ENCODE results near the gene ADD3.

The ADD3 gene

GRCh38 chr10:110074298-110074697 lies 66.5 kb downstream of the ADD3 start:
- no peaks in the 10 kb centered on the region for H3K9me2 ChIP-seq (replicated peaks; ENCODE audit: low read depth, low read length)
- no peak overlapping the region for H2AFZ ChIP-seq (ENCODE audit: low read length)
- peaks cover 7% of the 10 kb centered on the region for H4K20me1 ChIP-seq (ENCODE audit: insufficient read depth, low read length, poor library complexity, severe bottlenecking)
- H3K27me3 ChIP-seq (ENCODE audit: insufficient read depth, low read length, poor library complexity, severe bottlenecking), result no peaks in the 10 kb centered on the region
- no peak overlapping the region for H3K9ac ChIP-seq (ENCODE audit: low read depth, low read length, poor library complexity, severe bottlenecking)
- no peaks in the 10 kb centered on the region for H3K9me3 ChIP-seq (ENCODE audit: insufficient read depth, low read depth, low read length)
- peaks cover 18% of the 10 kb centered on the region; the same call in 1 of the 2 replicates for H3F3A ChIP-seq (ENCODE audit: low read depth)
- no peaks in the 10 kb centered on the region for H3K36me3 ChIP-seq (ENCODE audit: insufficient read depth, low read length)
- peaks cover 77% of the 10 kb centered on the region for H3K79me2 ChIP-seq (ENCODE audit: insufficient read depth, low read length)
- TF ChIP-seq CTCF (conservative IDR thresholded peaks at IDR 0.05; ENCODE audit: low read length) (no peak), EZH2phosphoT487 (IDR thresholded peaks at IDR 0.05; ENCODE audit: borderline replicate concordance) (no peak)
- no peak overlapping the region for H3K4me2 ChIP-seq (ENCODE audit: low read depth, low read length, poor library complexity, severe bottlenecking)
- no peak overlapping the region for H3K4me3 ChIP-seq (ENCODE audit: low read length, poor library complexity, severe bottlenecking)
- H3K4me1 ChIP-seq (ENCODE audit: insufficient read depth, low read length, poor library complexity, severe bottlenecking), result peaks cover 83% of the 10 kb centered on the region

- Histone ChIP-seq H3K9ac (ENCODE audit: low read depth, low read length, poor library complexity, severe bottlenecking) (peak overlapping the region; percentile 1), H4K20me1 (ENCODE audit: insufficient read depth, low read length, poor library complexity, severe bottlenecking) (peaks cover 6% of the 10 kb centered on the region), H3K4me1 (ENCODE audit: insufficient read depth, low read length, poor library complexity, severe bottlenecking) (peaks cover 79% of the 10 kb centered on the region), H3K9me2 (replicated peaks; ENCODE audit: low read depth, low read length) (no peaks in the 10 kb centered on the region), H2AFZ (ENCODE audit: low read length) (no peak overlapping the region), H3K9me3 (ENCODE audit: insufficient read depth, low read depth, low read length) (no peaks in the 10 kb centered on the region), H3K79me2 (ENCODE audit: insufficient read depth, low read length) (peaks cover 81% of the 10 kb centered on the region), H3K27me3 (ENCODE audit: insufficient read depth, low read length, poor library complexity, severe bottlenecking) (no peaks in the 10 kb centered on the region), H3K36me3 (ENCODE audit: insufficient read depth, low read length) (no peaks in the 10 kb centered on the region), H3K4me3 (ENCODE audit: low read length, poor library complexity, severe bottlenecking) (no peak overlapping the region), H3F3A (ENCODE audit: low read depth) (peaks cover 16% of the 10 kb centered on the region; the same call in 1 of the 2 replicates), H3K4me2 (ENCODE audit: low read depth, low read length, poor library complexity, severe bottlenecking) (peak overlapping the region; percentile 83)
- TF ChIP-seq CTCF (conservative IDR thresholded peaks at IDR 0.05; ENCODE audit: low read length), result no peak
- TF ChIP-seq EZH2phosphoT487 (IDR thresholded peaks at IDR 0.05; ENCODE audit: borderline replicate concordance), result no peak
Measured at GRCh38 chr10:110074758-110075671, 67.2 kb downstream of the ADD3 start.

- peaks cover 4% of the 10 kb centered on the region for H4K20me1 ChIP-seq (ENCODE audit: insufficient read depth, low read length, poor library complexity, severe bottlenecking)
- H3K4me2 ChIP-seq (ENCODE audit: low read depth, low read length, poor library complexity, severe bottlenecking), result peak overlapping the region; percentile 83
- no peaks in the 10 kb centered on the region for H3K9me3 ChIP-seq (ENCODE audit: insufficient read depth, low read depth, low read length)
- peak overlapping the region; percentile 65 for H3K4me3 ChIP-seq (ENCODE audit: low read length, poor library complexity, severe bottlenecking)
- no peak overlapping the region for H2AFZ ChIP-seq (ENCODE audit: low read length)
- no peaks in the 10 kb centered on the region for H3K36me3 ChIP-seq (ENCODE audit: insufficient read depth, low read length)
- no peaks in the 10 kb centered on the region for H3K9me2 ChIP-seq (replicated peaks; ENCODE audit: low read depth, low read length)
- TF ChIP-seq CTCF (conservative IDR thresholded peaks at IDR 0.05; ENCODE audit: low read length), result no peak
- no peak for TF ChIP-seq EZH2phosphoT487 (IDR thresholded peaks at IDR 0.05; ENCODE audit: borderline replicate concordance)
- H3K4me1 ChIP-seq (ENCODE audit: insufficient read depth, low read length, poor library complexity, severe bottlenecking), result peaks cover 79% of the 10 kb centered on the region
- H3F3A ChIP-seq (ENCODE audit: low read depth), result peaks cover 14% of the 10 kb centered on the region; the same call in 1 of the 2 replicates
- peak overlapping the region; percentile 1 for H3K9ac ChIP-seq (ENCODE audit: low read depth, low read length, poor library complexity, severe bottlenecking)
- H3K27me3 ChIP-seq (ENCODE audit: insufficient read depth, low read length, poor library complexity, severe bottlenecking), result no peaks in the 10 kb centered on the region
- peaks cover 82% of the 10 kb centered on the region for H3K79me2 ChIP-seq (ENCODE audit: insufficient read depth, low read length)
Measured at GRCh38 chr10:110075686-110076085, 67.9 kb downstream of the ADD3 start.
